Endodermal cell (in vitro differentiated cells): Measurements from ENCODE around the gene ELOVL4. TPM values are rescaled to one million over a fixed set of nuclear protein-coding genes. Genes with fewer than 3 reads are reported as not detected.

Source experiments
- DNase-seq: peaks from one replicate; pipeline ENCODE4 v3.0.0-alpha.2; 2017
- H3K27ac ChIP-seq: 2 replicates; pipeline ENCODE4 v1.5.1; 2013; ENCODE audit warnings: mild to moderate bottlenecking, low read depth, low read length, moderate library complexity
- H3K27me3 ChIP-seq: 2 replicates; pipeline ENCODE4 v1.6.1; 2013; ENCODE audit warnings: mild to moderate bottlenecking, low read length, moderate library complexity; ENCODE audit not compliant: insufficient read depth, control insufficient read depth, poor library complexity, severe bottlenecking
- H3K36me3 ChIP-seq: 2 replicates; pipeline ENCODE4 v1.7.0; 2013; ENCODE audit warnings: mild to moderate bottlenecking, low read length, moderate library complexity; ENCODE audit not compliant: control insufficient read depth, insufficient read depth
- H3K4me1 ChIP-seq: one replicate; pipeline ENCODE4 v1.7.0; 2013; ENCODE audit warnings: low read length; ENCODE audit not compliant: control insufficient read depth, insufficient read depth
- H3K4me3 ChIP-seq: 2 replicates; pipeline ENCODE4 v1.5.1; 2013; ENCODE audit warnings: mild to moderate bottlenecking, low read length, moderate library complexity
- H3K9ac ChIP-seq: 2 replicates; pipeline ENCODE4 v1.6.1; 2013; ENCODE audit warnings: mild to moderate bottlenecking, low read length, moderate library complexity; ENCODE audit not compliant: poor library complexity, severe bottlenecking; ENCODE audit errors: extremely low read depth
- H3K9me3 ChIP-seq: 2 replicates; pipeline ENCODE4 v1.6.1; 2013; ENCODE audit warnings: mild to moderate bottlenecking, low read length, moderate library complexity; ENCODE audit not compliant: control insufficient read depth
- H3K27ac Mint-ChIP-seq: 2 replicates; pipeline ENCODE4 v1.8.0; 2020; ENCODE audit warnings: mixed read lengths
- H3K27me3 Mint-ChIP-seq: 2 replicates; pipeline ENCODE4 v1.8.0; 2021; ENCODE audit warnings: mild to moderate bottlenecking, mixed read lengths; ENCODE audit not compliant: insufficient read depth
- H3K36me3 Mint-ChIP-seq: 2 replicates; pipeline ENCODE4 v1.8.0; 2020; ENCODE audit warnings: low read depth, mixed read lengths
- H3K4me1 Mint-ChIP-seq: 2 replicates; pipeline ENCODE4 v1.8.0; 2020; ENCODE audit warnings: mixed read lengths
- H3K4me3 Mint-ChIP-seq: 2 replicates; pipeline ENCODE4 v1.8.0; 2020; ENCODE audit warnings: mild to moderate bottlenecking, moderate library complexity, mixed read lengths
- H3K9me3 Mint-ChIP-seq: 2 replicates; pipeline ENCODE4 v1.8.0; 2020; ENCODE audit warnings: mild to moderate bottlenecking, mixed read lengths
- WGBS, 2 experiments: methylation state at CpG; one replicate each; pipeline versions ENCODE4 v1.1.5 to v1.1.7; 2013; ENCODE audit warnings: missing lambda C conversion rate in 2 of 2, mixed read lengths in 1 of 2; ENCODE audit not compliant: insufficient coverage in 1 of 2, insufficient read length in 1 of 2; 5-methylcytosine and 5-hydroxymethylcytosine counted together
- total RNA-seq, 2 donors: library from RNA; stranded (reverse); fragmentation: NEBNext Ultra II Directional in 1 of 2; extraction: Animal tissue kit (Norgen Biotek cat#: 25700) in 1 of 2; gene quantifications; 2 replicates in 1 of 2; 3 replicates in 1 of 2; pipeline ENCODE4 v1.2.1, GENCODE V29; 2021
- TF ChIP-seq, protein P1 (sequence below): fragments of 200-600 bp; sonication (generic); conservative IDR thresholded peaks from 2 replicates; pipeline ENCODE4 v1.5.0; 2021; ENCODE audit warnings: antibody characterized with exemption, mild to moderate bottlenecking

Gene ELOVL4
- total RNA-seq, 2 donors from 2014 or later: 7.4 to 8.8 TPM

DNA sequence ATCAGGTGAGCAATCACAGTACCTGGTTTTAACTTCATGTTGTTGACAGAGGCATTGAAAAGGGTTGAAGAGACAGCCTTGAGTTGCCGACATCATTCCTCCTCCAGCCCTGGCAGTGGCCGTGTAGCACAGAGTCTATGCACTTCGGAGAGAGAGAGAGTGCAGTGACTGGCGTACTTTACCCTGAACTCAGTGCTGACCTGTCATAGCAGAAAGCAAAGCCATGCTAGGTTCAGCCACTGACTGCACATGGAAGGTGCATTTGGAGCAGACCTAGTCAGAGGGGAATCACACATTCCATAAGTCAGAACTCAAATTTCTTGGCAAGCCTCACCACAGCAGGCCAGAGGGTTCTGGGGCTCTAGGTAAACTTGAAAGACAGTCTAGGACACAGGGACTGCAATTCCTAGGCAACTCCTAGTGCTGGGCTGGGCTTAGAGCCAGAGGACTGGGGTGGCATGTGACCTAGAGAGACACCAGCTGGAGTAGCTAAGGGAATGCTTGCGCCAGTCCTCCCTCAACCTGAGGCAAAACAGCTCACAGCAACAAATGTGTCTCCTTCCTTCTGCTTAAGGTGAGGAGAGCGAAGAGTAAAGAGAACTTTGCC lies 69.1 kb downstream of the ELOVL4 start:
- Histone ChIP-seq H3K9me3 (no peaks in the 10 kb centered on the region), H3K27ac (no peak overlapping the region), H3K9ac (no peak overlapping the region), H3K4me1 (no peaks in the 10 kb centered on the region), H3K4me3 (no peak overlapping the region), H3K36me3 (no peaks in the 10 kb centered on the region), H3K27me3 (no peaks in the 10 kb centered on the region)
- Mint-ChIP-seq H3K27me3 (no peaks in the 10 kb centered on the region), H3K27ac (no peak overlapping the region), H3K36me3 (no peaks in the 10 kb centered on the region), H3K4me3 (no peak overlapping the region), H3K4me1 (no peaks in the 10 kb centered on the region), H3K9me3 (no peaks in the 10 kb centered on the region)
- TF ChIP-seq, protein P1, sequence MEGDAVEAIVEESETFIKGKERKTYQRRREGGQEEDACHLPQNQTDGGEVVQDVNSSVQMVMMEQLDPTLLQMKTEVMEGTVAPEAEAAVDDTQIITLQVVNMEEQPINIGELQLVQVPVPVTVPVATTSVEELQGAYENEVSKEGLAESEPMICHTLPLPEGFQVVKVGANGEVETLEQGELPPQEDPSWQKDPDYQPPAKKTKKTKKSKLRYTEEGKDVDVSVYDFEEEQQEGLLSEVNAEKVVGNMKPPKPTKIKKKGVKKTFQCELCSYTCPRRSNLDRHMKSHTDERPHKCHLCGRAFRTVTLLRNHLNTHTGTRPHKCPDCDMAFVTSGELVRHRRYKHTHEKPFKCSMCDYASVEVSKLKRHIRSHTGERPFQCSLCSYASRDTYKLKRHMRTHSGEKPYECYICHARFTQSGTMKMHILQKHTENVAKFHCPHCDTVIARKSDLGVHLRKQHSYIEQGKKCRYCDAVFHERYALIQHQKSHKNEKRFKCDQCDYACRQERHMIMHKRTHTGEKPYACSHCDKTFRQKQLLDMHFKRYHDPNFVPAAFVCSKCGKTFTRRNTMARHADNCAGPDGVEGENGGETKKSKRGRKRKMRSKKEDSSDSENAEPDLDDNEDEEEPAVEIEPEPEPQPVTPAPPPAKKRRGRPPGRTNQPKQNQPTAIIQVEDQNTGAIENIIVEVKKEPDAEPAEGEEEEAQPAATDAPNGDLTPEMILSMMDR: no peak
- no peak for DNase-seq
- 91 to 95% methylated on average over 5 to 6 of the region's 6 CpGs for WGBS, 2 experiments

DNA sequence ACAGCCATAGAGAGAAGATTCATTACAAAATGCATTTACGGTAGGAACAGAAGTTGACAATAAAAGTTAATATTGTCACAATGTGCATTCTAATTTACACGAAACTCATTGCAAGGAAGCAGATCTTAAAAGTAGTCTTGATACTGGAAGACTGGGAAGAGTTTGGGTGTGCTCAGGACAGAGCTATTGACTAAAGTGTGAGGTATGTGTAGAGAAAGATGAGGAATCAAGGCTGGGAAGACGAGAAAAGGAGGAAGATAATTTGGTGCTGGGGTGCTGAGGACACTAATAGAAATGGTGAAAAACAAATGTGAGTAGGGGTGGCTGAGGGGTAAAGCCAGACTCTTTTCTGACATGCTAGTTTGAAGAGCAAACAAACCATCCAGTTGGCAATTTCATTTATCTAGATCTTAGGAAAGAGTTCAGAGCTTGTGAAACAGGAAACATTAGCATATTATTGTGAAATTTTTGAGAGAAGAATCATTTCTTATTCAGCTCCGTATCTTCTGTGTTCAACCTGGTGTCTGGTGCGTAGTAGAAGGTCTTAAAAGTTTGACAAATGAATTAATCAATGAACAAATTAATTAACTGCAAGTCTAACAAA lies 72.7 kb downstream of the ELOVL4 start:
- Mint-ChIP-seq H3K36me3 (no peaks in the 10 kb centered on the region), H3K27ac (no peak overlapping the region), H3K4me3 (no peak overlapping the region), H3K4me1 (peaks cover 10% of the 10 kb centered on the region), H3K27me3 (no peaks in the 10 kb centered on the region), H3K9me3 (no peaks in the 10 kb centered on the region)
- Histone ChIP-seq H3K4me1 (no peaks in the 10 kb centered on the region), H3K27ac (no peak overlapping the region), H3K27me3 (no peaks in the 10 kb centered on the region), H3K36me3 (no peaks in the 10 kb centered on the region), H3K9me3 (no peaks in the 10 kb centered on the region), H3K9ac (no peak overlapping the region), H3K4me3 (no peak overlapping the region)
- WGBS, 2 experiments: 97% methylated on average over 3 to 5 of the region's 5 CpGs
- no peak for DNase-seq
- TF ChIP-seq, protein P1: no peak

DNA sequence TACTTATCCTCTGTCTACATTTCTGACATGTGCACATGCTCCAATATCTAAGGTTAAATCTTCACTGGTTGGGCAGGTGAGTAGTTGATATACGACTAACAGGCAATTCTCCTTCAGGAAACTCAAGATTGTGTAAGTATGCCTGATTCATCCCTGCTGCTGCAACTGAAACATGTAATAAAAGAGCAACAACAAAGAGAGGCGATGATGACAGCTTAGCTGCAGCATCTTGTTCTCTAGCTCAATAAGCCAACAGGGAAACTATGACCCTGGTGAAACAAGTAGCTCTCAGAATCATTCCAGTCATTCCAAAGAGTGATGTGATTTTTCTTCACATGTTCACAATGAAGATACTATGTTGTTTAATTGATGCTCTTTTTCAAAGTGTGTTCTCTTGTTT lies 74.4 kb downstream of the ELOVL4 start:
- H3K36me3 Mint-ChIP-seq: no peaks in the 10 kb centered on the region
- peaks cover 26% of the 10 kb centered on the region for H3K4me1 Mint-ChIP-seq
- no peaks in the 10 kb centered on the region for H3K27me3 ChIP-seq
- no peak overlapping the region for H3K27ac Mint-ChIP-seq
- DNase-seq: no peak
- no peak overlapping the region for H3K9ac ChIP-seq
- no peak overlapping the region for H3K4me3 Mint-ChIP-seq
- H3K27ac ChIP-seq: no peak overlapping the region
- H3K4me3 ChIP-seq: no peak overlapping the region
- no peaks in the 10 kb centered on the region for H3K27me3 Mint-ChIP-seq
- no peaks in the 10 kb centered on the region for H3K9me3 Mint-ChIP-seq
- WGBS, 2 experiments: 93 to 100% methylated on average over 1 to 2 of the region's 2 CpGs
- TF ChIP-seq, protein P1: no peak
- H3K4me1 ChIP-seq: peaks cover 5% of the 10 kb centered on the region
- no peaks in the 10 kb centered on the region for H3K9me3 ChIP-seq
- no peaks in the 10 kb centered on the region for H3K36me3 ChIP-seq
